Lung microvascular endothelial cell (primary cell): ENCODE data around the gene SORT1. TPM values are rescaled to one million over a fixed set of nuclear protein-coding genes. Genes with fewer than 3 reads are reported as not detected.
A peak's percentile ranks its signal among the peaks of the same experiment; 100 is the strongest.
"Not testable (repeated sequence)": the region's sequence is repeated elsewhere in the genome, so short reads cannot be mapped to it uniquely, and the experiment has no call there.

ENCODE experiments used
- DNase-seq, 2 donors: peaks; one replicate each; pipeline versions ENCODE4 v3.0.0 to v3.0.0-alpha.2; 2010; ENCODE audit warnings: low read depth in 2 of 2
- total RNA-seq: library from RNA; depleted of rRNA; stranded (reverse); fragments of >200 nt; gene quantifications from 2 replicates; pipeline ENCODE4 v1.2.1, GENCODE V29; 2014

The SORT1 gene
- total RNA-seq, 1 donor from 2014 or later = 9.5 TPM

DNA sequence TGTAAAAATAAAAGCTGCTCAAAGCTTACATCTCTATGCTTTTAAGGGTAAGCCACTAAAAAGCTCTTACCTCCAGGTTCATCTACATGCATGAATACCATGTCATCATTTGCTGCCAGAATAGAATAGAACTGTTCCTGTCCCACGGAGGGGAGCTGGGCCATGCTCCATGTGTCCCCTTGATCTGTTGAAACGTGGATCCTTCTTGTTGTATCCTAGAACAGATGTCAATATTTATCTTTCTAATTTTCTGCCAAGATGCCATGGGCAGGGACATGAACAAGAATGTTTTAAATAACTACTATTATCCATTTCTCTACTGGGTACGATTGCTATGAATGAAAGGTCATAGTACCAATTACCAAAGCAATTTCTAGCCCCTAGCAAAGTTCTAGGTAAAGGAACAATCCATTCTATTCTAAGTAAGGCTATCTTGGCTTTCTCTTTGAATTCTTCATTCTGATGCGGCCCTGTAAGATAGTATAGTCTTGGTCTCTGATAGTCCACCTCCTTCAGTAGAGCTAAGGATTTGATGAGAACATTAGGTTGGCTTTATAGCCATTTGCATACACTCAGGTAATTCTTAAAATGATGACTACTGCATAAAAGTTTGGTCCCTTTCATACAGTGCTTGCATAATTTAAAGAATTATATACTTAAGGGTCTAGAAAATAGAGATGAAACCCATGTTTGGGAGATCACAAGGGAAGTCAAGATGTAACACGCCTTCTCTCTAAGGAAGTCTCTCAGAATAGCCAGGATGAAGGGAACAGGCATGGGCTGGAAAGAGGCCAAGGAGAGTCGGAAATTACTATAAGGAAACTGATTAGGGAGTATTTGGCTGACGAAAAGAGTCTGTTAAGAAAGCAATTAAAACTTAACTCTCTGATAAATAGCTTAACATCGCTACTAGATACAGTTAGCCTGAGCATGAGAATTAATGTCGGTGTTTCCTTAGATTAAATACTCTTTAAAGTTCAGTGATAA lies 55.5 kb downstream of the SORT1 start:
- peak in 1 of 2 donors; percentile 39 for DNase-seq

DNA sequence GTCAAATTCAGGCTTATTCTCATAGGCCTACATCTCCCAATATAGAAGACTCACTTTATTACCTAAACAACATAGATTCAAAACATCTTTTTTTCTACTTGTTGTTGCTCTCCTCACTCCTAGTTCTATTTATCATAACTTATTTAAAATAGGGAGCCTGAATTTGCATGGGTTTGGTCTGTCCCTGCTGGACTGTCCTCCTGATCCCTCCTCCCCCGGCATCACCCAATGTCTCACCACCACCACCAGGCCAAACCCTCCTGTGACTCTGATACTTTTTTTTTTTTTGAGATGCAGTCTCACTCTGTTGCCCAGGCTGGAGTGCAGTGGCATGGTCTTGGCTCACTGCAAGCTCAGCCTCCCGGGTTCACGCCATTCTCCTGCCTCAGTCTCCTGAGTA lies 59.1 kb downstream of the SORT1 start:
- DNase-seq = no peak

DNA sequence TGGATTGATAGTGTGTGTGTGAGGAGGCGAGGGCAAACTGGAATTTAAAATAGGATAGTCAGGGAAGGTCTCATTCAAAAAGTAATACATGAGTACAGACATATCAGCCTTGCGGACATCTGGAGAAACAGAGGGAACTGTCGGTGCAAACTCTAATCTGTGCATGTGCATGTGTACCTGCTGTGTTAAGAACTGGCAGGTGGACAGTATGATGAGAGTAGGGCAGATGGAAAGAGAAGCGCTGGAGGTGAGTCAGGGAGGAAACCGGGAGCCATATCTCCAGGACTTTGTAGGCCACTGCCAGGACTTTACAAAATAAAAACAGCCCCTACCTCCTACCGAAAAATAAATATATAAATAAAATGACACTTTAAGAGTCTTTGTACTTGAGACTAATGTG lies 59.6 kb downstream of the SORT1 start:
- no peak for DNase-seq

DNA sequence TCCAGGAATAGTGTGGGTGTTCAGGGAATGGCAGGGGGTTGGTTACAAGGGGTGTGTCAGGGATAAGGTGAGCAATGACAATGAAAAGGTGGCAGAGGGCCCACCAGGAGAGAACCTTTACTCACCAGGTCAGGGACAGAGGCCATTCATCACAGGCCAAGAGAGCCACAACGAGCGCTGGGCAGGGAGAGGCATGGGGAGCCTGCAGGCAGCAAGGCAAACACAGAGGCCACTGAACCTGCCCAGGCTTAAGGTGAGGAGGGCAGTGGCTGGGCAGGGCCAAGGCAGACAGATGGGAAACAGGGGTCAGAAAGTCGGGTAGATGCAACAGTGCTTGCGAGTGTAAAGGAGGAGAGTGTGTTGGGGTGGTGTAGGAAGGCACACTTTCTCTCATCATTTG lies 62.6 kb downstream of the SORT1 start:
- no peak for DNase-seq

DNA sequence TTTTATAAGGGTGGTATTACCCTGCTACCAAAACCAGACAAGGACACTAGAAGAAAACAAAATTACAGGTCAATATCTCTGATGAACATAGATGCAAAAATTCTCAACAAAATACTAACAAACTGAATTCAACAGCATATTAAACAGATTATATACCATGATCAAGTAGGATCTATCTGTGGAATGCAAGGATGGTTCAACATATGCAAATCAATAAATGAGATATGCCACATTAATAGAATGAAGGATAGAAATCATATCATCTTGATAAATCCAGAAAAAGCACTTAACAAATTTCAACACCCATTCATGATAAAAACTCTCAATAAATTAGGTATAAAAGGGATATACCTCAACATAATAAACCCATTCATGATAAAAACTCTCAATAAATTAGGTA lies 66.6 kb downstream of the SORT1 start:
- no peak for DNase-seq

DNA sequence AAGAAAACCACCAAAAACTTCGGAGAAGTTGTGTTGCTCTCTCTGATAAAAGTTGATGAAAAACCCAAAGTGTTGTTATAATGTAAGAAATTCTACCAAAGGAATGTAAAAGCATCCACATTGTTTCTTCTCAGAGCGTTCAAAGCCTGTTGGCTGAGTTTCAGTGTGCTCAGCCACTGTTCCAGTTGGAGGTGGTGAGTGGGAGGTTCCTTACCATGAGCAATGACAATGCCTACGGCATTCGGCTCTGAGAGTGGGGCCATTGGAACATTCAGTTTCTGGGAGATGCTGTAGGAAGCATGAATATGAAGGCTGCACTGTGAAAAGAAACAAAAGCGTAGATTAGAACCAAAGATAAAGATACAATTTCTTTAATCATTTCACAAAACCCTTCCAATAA lies 70.4 kb downstream of the SORT1 start:
- DNase-seq = no peak

DNA sequence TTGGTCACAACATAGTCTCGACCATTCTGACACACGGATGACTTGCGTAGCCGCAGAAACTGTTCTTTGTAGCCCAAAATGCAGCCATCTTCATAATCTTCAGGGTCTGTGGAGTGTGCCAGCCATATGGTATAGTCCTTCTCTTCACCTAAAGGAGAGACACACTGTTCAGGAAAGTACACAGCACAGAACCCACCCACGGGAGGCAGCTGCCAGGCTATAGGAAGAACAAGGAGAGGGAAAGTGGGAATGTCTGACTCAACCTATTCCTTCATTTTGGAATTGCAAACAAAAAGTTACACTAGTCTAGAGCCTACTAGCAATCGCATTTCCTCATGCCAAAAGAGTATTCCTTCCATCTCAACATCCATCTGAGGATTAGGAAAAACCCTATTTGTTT lies 74.7 kb downstream of the SORT1 start:
- no peak for DNase-seq

DNA sequence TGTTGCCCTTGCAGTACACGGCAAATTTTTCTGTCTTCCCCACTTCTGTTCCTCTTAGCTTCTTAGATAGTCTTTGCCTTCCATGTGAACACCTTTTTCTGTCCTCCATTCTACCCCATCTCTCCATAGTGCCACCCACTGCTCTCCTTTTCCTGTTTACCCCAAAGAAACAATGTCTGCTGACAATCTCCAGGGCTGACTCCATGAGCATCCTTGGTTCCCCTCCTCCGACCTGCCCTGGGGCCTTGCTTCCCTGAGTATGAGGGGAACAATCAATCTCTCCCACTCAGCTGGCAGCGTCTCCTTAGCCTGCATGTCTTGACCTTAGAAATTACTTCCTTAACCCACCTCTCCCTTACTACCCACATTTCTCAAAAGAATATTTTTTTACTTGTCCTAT lies 78.6 kb downstream of the SORT1 start:
- no peak for DNase-seq

DNA sequence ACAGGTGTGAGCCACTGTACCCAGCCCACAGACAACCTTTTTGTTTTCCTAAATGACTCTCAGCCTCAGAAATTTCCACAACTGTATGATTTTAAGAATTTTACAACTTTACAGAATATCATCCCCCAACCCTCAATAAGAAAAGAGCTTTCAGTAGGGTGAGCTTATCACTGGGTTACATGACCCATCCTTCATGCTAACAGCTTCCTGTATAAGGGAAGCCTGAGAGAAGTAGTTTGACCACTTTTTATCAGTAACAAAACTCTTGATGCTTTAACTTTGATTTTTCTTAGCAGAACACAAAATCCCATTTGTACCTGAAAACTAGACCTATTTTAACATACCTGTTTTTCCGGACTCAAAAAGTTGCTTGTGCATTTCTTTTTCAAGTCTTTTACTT lies 81.2 kb downstream of the SORT1 start:
- no peak for DNase-seq

DNA sequence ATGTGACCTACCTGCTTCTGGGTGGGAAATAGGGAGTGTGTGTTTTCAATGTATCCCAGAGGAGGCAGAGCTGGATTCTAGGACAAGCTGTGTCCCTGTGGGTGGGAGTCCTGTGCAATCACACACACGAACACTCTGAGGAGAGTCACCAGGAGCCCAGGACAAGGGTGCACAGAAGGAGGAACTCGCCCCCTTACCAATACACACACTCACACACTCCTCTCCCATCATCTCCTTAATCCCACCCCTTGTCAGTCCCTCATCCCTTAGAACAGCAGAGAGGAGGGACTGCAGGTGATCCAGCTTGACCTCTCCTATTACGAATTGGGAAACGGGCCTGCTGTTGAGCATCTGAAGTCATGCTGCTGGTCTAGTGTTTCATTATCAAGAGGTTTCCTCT lies 82.4 kb downstream of the SORT1 start:
- DNase-seq = no peak

DNA sequence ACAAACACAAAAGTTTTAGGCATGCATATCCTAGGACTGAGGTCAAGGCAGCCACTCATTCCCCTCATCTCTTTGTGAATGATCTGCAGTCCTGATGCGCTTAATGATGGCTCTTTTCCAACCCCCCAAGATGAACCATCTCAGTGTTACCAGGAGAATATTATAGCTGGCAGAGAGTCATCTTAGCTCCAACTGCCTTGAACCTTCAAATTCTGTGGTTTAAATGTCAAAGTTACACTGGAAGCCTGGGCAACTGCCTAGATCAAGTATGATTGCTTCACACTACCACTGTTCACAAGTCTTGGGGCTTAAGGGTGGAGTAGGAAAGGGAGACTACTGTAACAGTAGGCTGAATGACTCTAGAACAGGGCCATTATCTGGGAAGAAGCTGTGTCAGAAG lies 82.9 kb downstream of the SORT1 start:
- no peak for DNase-seq

DNA sequence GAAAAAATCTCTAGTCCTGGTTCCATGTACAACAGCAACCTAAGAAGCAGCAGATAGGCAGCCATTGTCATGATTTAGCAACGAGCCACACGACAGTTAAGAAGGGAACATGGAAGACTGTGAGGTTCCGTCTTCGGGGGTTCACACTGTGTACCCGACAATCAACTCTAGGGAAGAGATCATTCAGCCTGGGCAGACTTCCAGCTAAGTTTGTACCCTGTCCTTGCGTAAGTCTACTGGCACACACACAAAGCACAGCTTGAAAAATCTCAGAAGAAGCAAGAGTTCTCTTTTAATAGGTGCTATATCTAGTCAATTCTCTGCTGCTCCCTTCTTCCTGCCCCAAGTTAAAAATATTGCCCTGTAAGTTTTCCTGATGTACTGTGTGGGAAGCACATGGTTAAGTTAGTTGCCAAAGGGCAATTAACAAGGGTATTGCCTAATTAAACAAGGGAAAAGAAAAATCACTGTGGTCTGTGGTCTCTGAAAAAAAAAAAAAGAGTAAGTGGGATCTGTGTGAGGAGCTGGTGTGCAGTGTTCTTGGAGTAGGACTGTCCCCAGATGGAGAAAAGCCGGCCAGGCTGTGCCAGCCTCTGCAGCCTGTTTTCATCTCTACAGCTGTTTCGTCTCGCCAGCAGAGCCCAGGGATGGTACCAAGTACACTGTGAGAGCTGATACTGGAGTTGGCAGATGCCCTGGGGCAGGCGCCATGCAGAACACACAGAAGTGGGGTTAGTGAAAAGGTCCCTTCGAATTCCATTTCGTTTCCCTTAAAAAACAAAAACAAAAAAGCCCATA lies 84.5 kb downstream of the SORT1 start:
- DNase-seq = no peak

DNA sequence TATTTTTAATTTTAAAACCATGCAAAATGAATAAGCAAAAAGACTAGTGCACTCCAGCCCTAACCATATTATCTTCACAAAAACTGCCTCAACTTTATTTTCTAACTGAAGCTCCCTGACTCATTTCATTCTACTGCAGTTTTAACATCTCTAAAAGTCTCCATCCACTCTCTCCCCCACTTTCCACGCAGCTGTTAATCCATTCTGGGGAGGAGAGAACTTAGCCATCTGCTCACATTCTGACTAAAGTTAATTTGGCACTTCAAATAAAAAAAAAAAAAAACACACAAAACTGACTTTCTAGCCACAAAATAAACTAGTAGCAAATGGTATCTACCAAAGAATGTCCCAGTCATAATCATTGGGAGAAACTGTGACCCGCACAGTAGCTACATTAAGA lies 85.5 kb downstream of the SORT1 start:
- DNase-seq = no peak

DNA sequence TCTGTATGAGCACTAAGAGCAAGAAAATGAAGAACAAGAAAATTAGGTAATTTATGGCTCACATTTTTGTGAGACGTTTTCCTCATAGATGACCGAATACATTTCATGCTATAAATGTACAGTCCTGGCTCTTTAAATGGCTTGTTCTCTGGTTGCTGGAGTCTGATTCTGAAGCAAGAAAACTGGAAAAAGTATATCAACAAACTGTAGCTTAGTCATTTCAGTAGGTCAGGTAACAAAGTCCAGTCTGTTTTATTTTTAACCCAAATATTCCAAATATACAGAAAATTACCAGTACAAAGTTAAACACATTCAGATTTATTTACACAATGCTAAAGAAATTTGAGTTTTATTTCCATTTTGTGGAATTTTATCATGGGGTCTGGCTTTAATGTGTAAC lies 88.4 kb downstream of the SORT1 start:
- DNase-seq = no peak

DNA sequence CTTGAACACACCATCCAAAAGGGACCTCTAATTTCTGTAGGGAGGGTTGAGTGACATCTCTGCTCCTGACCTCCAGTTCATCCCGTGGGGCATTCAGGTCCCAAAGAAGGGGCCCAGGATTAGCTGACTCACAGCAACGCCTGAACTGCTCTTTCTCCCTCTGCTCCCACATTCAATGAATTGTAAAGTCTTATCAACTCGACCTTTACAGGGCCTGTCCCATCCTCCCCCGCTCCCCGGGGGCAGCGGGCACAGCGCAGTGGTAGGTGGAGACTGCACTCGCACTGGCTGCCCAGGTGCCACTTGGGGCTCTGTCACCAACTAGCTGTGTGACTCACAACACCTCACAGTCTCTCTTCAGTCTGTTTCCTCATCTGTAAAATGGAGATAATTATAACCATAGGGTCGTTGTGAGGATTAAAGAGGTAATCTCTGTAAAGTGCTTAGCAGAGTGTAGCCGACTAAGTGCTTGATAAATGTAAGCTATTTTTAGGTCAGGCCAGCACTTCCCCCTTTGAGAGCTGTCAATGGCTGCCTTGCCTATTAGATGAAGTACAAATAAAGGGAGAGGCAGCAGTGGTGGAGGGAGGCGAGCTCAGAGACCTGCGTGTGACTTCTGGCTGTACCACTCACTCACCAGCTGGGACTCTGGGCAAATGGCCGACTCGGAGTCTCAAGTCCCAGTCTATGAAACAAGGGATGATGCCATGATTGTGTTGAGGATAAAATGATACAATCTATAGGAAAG lies 90.3 kb downstream of the SORT1 start:
- DNase-seq = no peak

DNA sequence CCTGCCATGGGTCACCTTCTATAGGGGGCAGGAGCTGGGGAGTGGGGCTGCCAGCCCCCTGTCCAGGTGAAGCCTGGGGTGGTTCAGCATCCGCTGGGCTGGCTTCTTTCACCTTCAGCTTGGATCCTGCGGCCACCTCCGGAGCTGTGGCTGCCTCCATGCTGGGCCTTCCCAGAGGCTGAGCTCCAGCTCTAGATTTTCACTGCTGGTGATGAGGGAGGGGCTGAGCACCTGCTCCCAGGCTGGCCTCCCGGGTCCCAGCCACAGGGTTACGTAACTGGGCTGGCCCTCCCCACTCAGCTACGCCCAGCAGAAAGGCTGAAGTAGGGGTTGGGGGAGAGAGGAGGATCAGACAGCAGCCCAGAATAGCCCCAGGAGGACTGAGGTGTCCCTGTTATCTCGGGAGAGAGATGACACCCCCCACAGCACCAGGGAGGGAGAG lies 90.9 kb downstream of the SORT1 start, which contains the start of gene MYBPHL:
Gene MYBPHL (minus strand): TSS at position 180 of the 442 bp plus-strand sequence. CDS start 20 bp downstream, at position 160.
- DNase-seq = no peak

DNA sequence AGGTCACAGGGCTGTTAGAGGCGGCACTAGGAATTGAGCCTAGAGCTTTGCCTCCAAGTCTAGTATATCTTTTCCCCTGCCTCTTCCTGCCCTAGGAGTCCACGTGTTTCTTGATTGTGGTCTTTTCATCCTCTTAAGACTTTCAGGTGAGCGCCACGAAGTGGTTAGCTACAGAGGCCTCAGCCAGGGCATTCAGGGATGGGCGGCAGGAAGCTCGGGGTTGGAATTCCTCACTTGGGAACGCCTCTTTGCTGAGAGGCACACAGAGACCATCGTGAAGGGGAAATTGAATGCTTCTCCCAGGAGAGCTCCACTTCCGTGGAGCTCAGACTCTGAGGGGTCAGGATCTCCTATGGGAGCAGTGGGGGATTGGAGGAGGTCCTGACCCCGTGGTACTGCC lies 91.7 kb downstream of the SORT1 start:
- not testable (repeated sequence) for DNase-seq

DNA sequence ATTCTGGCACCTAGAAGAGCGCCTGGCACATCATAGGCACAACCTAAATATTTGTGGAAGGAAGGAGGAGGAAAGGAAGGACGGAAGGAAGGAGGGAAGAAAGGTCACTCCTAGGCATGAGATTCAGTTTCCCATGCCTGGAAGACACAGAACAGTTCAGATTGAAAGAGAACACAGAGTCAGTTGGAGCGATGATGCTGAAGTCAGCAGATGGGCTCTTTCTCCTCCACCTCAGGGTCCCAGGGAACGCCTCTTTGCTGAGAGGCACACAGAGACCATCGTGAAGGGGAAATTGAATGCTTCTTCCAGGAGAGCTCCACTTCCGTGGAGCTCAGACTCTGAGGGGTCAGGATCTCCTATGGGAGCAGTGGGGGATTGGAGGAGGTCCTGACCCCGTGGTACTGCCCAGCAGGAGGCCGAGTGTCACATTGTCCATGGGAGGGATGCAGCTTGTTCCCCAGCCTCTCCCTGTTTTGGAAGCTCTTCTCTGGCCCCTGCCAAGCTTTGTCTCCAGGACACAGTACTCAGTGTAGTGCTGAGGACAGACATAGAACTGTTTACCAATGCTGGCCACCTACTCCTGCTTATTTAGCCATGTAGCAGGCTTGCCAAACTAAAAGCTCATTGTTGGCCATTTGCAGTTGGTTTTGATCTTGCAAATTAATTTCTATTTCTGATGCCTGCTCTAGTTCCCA lies 93.3 kb downstream of the SORT1 start:
- DNase-seq = no peak

DNA sequence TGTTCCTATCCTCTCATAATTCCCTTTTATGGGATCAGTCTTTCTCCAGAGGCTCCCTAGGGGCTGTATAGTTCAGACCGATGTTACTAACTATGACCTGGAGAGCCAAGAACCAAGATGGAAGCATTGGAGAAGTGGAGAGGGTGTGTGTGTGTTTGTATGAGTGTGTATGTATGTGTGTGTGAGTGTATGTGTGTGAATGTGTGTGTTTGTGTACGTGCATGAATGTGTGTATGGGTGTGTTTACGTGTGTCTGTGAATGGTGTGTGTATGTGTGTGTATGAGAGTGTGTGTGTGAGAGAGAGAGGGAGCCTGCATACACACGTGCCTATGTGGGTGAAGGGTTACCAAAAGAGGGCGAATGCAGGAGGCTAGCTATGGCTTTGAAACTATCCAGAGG lies 95.8 kb downstream of the SORT1 start:
- DNase-seq = no peak

DNA sequence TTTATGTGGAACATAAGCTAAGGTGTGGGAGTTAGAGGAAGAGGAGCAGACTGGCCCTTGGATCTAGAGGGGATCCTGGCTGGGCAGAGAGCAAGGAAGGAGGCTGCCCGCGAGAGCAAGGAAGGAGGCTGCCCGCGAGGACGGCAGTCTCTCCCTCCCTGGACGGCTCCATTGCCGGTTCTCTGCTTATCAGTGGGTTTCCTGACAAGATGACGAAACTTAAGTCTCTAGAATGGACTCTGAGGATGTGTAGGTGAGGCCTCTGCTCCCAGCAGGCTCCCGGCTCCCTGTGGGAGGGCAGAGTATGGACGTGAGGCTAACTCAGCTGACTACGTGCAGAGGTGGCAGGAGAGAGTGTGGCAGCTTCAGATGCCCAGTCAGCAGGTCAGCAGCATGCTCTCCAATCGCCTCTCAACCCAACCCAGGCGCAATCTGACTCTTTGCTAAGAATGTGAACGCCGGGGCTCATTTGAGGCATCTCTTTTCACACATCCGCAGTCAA lies 97.0 kb downstream of the SORT1 start:
- DNase-seq = no peak
